K562 (cell line): Measurements from ENCODE around the gene TMEM116. TPM values are rescaled to one million over a fixed set of nuclear protein-coding genes. Genes with fewer than 3 reads are reported as not detected.

ENCODE experiments used
- CHCHD3 ChIP-seq: fragments of 250-450 bp; sonication (Bioruptor Pico); IDR thresholded peaks from 2 replicates; pipeline ENCODE4 v2.1.2; 2022; ENCODE audit warnings: mild to moderate bottlenecking
- E2F1 ChIP-seq: sonication (generic); formaldehyde crosslinking; IDR thresholded peaks from 2 replicates; pipeline ENCODE4 v1.8.1; 2023; ENCODE audit warnings: mild to moderate bottlenecking, missing genetic modification reagents, moderate library complexity
- ELK3 ChIP-seq: fragments of 450-650 bp; formaldehyde crosslinking; IDR thresholded peaks from 2 replicates; pipeline ENCODE4 v1.4.0; 2020; ENCODE audit warnings: mild to moderate bottlenecking
- GABPA ChIP-seq: fragments of 200-800 bp; sonication (Bioruptor generic); conservative IDR thresholded peaks from 2 replicates; pipeline ENCODE4 v1.6.1; 2016; ENCODE audit warnings: low read depth, missing genetic modification characterization, missing compliant biosample characterization
- GATAD2A ChIP-seq: fragments of 450-650 bp; IDR thresholded peaks from 2 replicates; pipeline ENCODE4 v1.6.1; 2017
- HCFC1 ChIP-seq: IDR thresholded peaks from 2 replicates; pipeline ENCODE4 v1.6.1; 2012; ENCODE audit warnings: low read depth, low read length, improper control_type of control experiment
- MAFF ChIP-seq: IDR thresholded peaks from 2 replicates; pipeline ENCODE4 v1.6.1; 2012; ENCODE audit warnings: low read length, improper control_type of control experiment
- NFXL1 ChIP-seq: fragments of 450-650 bp; formaldehyde crosslinking; IDR thresholded peaks from 2 replicates; pipeline ENCODE4 v1.4.0; 2021; ENCODE audit warnings: mild to moderate bottlenecking
- POLR3A ChIP-seq: IDR thresholded peaks from 2 replicates; pipeline ENCODE4 v1.6.1; 2011; ENCODE audit warnings: borderline replicate concordance, mild to moderate bottlenecking, moderate library complexity; ENCODE audit not compliant: insufficient read length, insufficient read depth; ENCODE audit errors: extremely low read depth
- RBM22 ChIP-seq: fragments of 200-400 bp; formaldehyde crosslinking; IDR thresholded peaks from 2 replicates; pipeline ENCODE4 v1.6.1; 2018; ENCODE audit warnings: low read length, low read depth; ENCODE audit not compliant: poor library complexity, severe bottlenecking
- THAP12 ChIP-seq: fragments of 250-450 bp; sonication (Bioruptor Pico); IDR thresholded peaks from 2 replicates; pipeline ENCODE4 v1.9.0; 2021; ENCODE audit warnings: mild to moderate bottlenecking, inconsistent platforms
- VEZF1 ChIP-seq: fragments of 200-800 bp; sonication (Bioruptor generic); IDR thresholded peaks from 2 replicates; pipeline ENCODE4 v1.6.1; 2017; ENCODE audit warnings: missing genetic modification characterization, missing compliant biosample characterization
- ZC3H11A ChIP-seq: IDR thresholded peaks from 2 replicates; pipeline ENCODE4 v1.6.1; 2012; ENCODE audit warnings: low read depth, low read length, improper control_type of control experiment
- ZFP1 ChIP-seq: fragments of 450-650 bp; formaldehyde crosslinking; IDR thresholded peaks from 2 replicates; pipeline ENCODE4 v1.4.0; 2020; ENCODE audit warnings: mild to moderate bottlenecking, mixed read lengths
- ZKSCAN3 ChIP-seq: fragments of 250-450 bp; sonication (Bioruptor Pico); IDR thresholded peaks from 2 replicates; pipeline ENCODE4 v1.4.0; 2020
- ZNF197 ChIP-seq: fragments of 200-800 bp; sonication (Bioruptor generic); IDR thresholded peaks from 2 replicates; pipeline ENCODE4 v1.6.1; 2016; ENCODE audit warnings: low read depth, missing genetic modification characterization, missing compliant biosample characterization
- ZNF217 ChIP-seq: sonication (generic); formaldehyde crosslinking; IDR thresholded peaks from 2 replicates; pipeline ENCODE4 v1.8.0; 2022; ENCODE audit warnings: mild to moderate bottlenecking, missing genetic modification reagents
- ZNF23 ChIP-seq: fragments of 250-450 bp; sonication (Bioruptor Pico); IDR thresholded peaks from 2 replicates; pipeline ENCODE4 v1.4.0; 2020; ENCODE audit warnings: mild to moderate bottlenecking
- ZNF232 ChIP-seq: sonication (generic); formaldehyde crosslinking; IDR thresholded peaks from 2 replicates; pipeline ENCODE4 v1.8.0; 2022; ENCODE audit warnings: mild to moderate bottlenecking, missing genetic modification reagents
- ZNF764 ChIP-seq: fragments of 250-450 bp; sonication (Bioruptor Pico); IDR thresholded peaks from 2 replicates; pipeline ENCODE4 v1.4.0; 2020; ENCODE audit warnings: low read depth, mild to moderate bottlenecking, moderate library complexity
- polyA plus RNA-seq, 8 experiments: library from polyadenylated mRNA; depleted of rRNA in 4 of 8; stranded (reverse) in 5 of 8; unstranded in 3 of 8; fragments of >200 nt; fragmentation: Nextera tagmentation in 2 of 8; fragmentation: Illumina TruSeq in 1 of 8; extraction: Ambion mirVana in 2 of 8; extraction: Trizol in 1 of 8; gene quantifications; 2 replicates each; pipeline versions ENCODE4 v1.2.1 to v1.2.3, GENCODE V29; 2011 to 2014; ENCODE audit warnings: inconsistent platforms in 1 of 8, missing spikeins in 1 of 8
- total RNA-seq, 7 experiments: library from RNA; depleted of rRNA in 6 of 7; stranded (reverse); fragments of >200 nt in 6 of 7; fragmentation: Illumina TruSeq in 2 of 7; extraction: Trizol in 2 of 7; gene quantifications; 2 replicates each; pipeline versions ENCODE4 v1.2.1 to v1.2.3, GENCODE V29; 2011 to 2021; ENCODE audit warnings: low replicate concordance in 1 of 7
- TF ChIP-seq, protein P1 (sequence below): fragments of 250-450 bp; sonication (Bioruptor Pico); IDR thresholded peaks from 2 replicates; pipeline ENCODE4 v1.4.0; 2020; ENCODE audit warnings: mild to moderate bottlenecking

TMEM116 gene
- total and polyA plus RNA-seq, 9 of the 15 experiments (the other 6 are each of a cell fraction or from before 2014, with no cell fraction given): 5.2 to 78.6 (median 13.9) TPM

DNA sequence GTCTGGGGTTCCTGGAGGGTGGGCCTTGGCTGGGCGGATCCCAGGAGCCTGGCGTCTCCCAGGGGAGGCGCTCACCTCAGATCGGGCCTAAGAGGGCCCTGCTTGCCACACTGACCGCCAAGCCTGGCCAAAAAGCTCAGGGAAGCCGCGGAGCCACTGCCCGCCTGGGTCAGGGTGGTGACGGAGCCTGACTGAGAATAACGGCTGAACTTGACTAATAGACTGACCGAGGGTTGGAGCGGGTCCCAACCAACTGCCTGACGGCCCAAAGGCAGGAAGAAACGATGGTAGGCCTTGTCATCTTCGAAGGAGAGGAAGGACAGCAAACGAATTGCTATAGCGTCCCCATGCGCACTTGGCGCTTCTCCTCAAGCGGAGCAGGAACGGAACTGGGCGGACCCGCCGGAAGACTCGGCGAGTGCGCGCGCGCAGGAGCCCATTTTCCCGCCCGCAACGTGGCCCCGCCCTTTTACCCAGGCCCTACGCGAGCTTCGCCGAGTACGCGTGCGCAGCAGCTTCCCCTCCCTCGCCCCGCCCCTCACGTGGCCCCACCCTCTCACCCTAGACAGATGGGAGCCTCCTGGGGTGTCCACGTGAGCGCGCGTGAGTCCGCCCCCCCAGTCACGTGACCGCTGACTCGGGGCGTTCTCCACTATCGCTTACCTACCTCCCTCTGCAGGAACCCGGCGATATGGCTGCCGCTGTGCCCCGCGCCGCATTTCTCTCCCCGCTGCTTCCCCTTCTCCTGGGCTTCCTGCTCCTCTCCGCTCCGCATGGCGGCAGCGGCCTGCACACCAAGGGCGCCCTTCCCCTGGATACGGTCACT lies at the start of gene TMEM116, which contains the start of gene ERP29 (continued):
- no peak for TF ChIP-seq ZNF197 (CRISPR knock-in tag)
- TF ChIP-seq ZKSCAN3 (CRISPR knock-in tag): no peak
- peak; percentile 90; the same call in 1 of the 2 replicates for TF ChIP-seq ZNF232 (CRISPR knock-in tag)
- no peak for TF ChIP-seq ZNF217 (CRISPR knock-in tag)
- peak; percentile 83 for TF ChIP-seq THAP12 (CRISPR knock-in tag)
- peak; percentile 98 for TF ChIP-seq E2F1 (CRISPR knock-in tag)
- TF ChIP-seq RBM22: no peak
- TF ChIP-seq ZFP1 (CRISPR knock-in tag): no peak
- TF ChIP-seq VEZF1 (CRISPR knock-in tag): peak; percentile 93
- no peak for TF ChIP-seq ZC3H11A
- peak; percentile 35 for TF ChIP-seq HCFC1
- TF ChIP-seq ZNF764: no peak; the same call in 1 of the 2 replicates
- TF ChIP-seq GATAD2A: no peak
- TF ChIP-seq CHCHD3 (CRISPR knock-in tag): no peak
- TF ChIP-seq POLR3A: no peak
- TF ChIP-seq NFXL1 (CRISPR knock-in tag): no peak
- TF ChIP-seq ELK3: no peak
- TF ChIP-seq MAFF: no peak
- TF ChIP-seq, protein P1, sequence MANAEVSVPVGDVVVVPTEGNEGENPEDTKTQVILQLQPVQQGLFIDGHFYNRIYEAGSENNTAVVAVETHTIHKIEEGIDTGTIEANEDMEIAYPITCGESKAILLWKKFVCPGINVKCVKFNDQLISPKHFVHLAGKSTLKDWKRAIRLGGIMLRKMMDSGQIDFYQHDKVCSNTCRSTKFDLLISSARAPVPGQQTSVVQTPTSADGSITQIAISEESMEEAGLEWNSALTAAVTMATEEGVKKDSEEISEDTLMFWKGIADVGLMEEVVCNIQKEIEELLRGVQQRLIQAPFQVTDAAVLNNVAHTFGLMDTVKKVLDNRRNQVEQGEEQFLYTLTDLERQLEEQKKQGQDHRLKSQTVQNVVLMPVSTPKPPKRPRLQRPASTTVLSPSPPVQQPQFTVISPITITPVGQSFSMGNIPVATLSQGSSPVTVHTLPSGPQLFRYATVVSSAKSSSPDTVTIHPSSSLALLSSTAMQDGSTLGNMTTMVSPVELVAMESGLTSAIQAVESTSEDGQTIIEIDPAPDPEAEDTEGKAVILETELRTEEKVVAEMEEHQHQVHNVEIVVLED (CRISPR knock-in tag): peak; percentile 46; the same call in 1 of the 2 replicates
- TF ChIP-seq ZNF23 (CRISPR knock-in tag): no peak
- peak; percentile 85 for TF ChIP-seq GABPA (tag)
